H1 (cell line): Measurements from ENCODE around the gene WDR54. TPM values are rescaled to one million over a fixed set of nuclear protein-coding genes. Genes with fewer than 3 reads are reported as not detected.

Experiments
- CTCF ChIA-PET: fragments of 300-600 bp; sonication (Branson Sonifier 250); formaldehyde crosslinking; loops from one replicate; lab custom pipeline; 2021; ENCODE audit not compliant: partially characterized antibody; lab: Charles Lee
- POLR2A ChIA-PET: fragments of 300-600 bp; sonication (Branson Sonifier 250); formaldehyde crosslinking; loops from one replicate; lab custom pipeline; 2021; ENCODE audit warnings: inconsistent platforms; ENCODE audit not compliant: partially characterized antibody; lab: Charles Lee
- DNase-seq, 2 experiments: peaks; one replicate each; pipeline versions ENCODE4 v3.0.0 to v3.0.0-alpha.2; 2010 to 2022; ENCODE audit warnings: low spot score in 2 of 2, low read depth in 1 of 2, mixed read lengths in 1 of 2
- FAIRE-seq: peaks from 2 replicates; lab custom pipeline; 2011; peaks lifted over from hg19 to GRCh38; lab: Jason Lieb, UNC
- H2AFZ ChIP-seq: 2 replicates; pipeline ENCODE4 v1.8.1; 2012; ENCODE audit warnings: low read length, inconsistent platforms
- H2AK5ac ChIP-seq: 2 replicates; pipeline ENCODE4 v1.6.1; 2013; ENCODE audit warnings: low read depth, low read length
- H2BK120ac ChIP-seq: replicated peaks from 2 replicates; pipeline ENCODE3; 2013; ENCODE audit warnings: low read depth, low read length, inconsistent platforms
- H2BK12ac ChIP-seq: 2 replicates; pipeline ENCODE4 v1.6.1; 2013; ENCODE audit warnings: low read depth, low read length
- H2BK15ac ChIP-seq: 2 replicates; pipeline ENCODE4 v1.6.1; 2013; ENCODE audit warnings: low read length
- H2BK20ac ChIP-seq: 2 replicates; pipeline ENCODE4 v1.6.1; 2013; ENCODE audit warnings: low read length
- H2BK5ac ChIP-seq: 2 replicates; pipeline ENCODE4 v1.6.1; 2013; ENCODE audit warnings: low read depth, low read length
- H3K14ac ChIP-seq: 2 replicates; pipeline ENCODE4 v1.6.1; 2013; ENCODE audit warnings: inconsistent platforms; ENCODE audit not compliant: insufficient read length
- H3K18ac ChIP-seq: 2 replicates; pipeline ENCODE4 v1.6.1; 2013; ENCODE audit warnings: low read length; ENCODE audit errors: extremely low read depth
- H3K23ac ChIP-seq: 2 replicates; pipeline ENCODE4 v1.6.1; 2013; ENCODE audit warnings: inconsistent platforms; ENCODE audit not compliant: insufficient read length
- H3K23me2 ChIP-seq: 2 replicates; pipeline ENCODE4 v1.6.1; 2013; ENCODE audit warnings: low read depth, low read length
- H3K27ac ChIP-seq: 2 replicates; pipeline ENCODE4 v1.6.1; 2011; ENCODE audit warnings: low read depth, low read length, inconsistent platforms
- H3K27me3 ChIP-seq, 4 experiments: replicated peaks in 1 of 4; 1 replicate in 1 of 4; 2 replicates in 3 of 4; pipeline versions ENCODE4 v1.6.1 to v1.8.1; 2011 to 2013; ENCODE audit warnings: low read length in 3 of 4, mild to moderate bottlenecking in 3 of 4, inconsistent platforms in 2 of 4, mixed read lengths in 2 of 4, moderate library complexity in 1 of 4; ENCODE audit not compliant: control insufficient read depth in 3 of 4, insufficient read depth in 3 of 4; ENCODE audit errors: extremely low read depth in 1 of 4
- H3K36me3 ChIP-seq, 4 experiments: 2 replicates each; pipeline versions ENCODE4 v1.6.1 to v1.8.1; 2011 to 2013; ENCODE audit warnings: mild to moderate bottlenecking in 4 of 4, low read length in 3 of 4, moderate library complexity in 2 of 4, control low read depth in 1 of 4, inconsistent platforms in 1 of 4; ENCODE audit not compliant: insufficient read depth in 4 of 4, control insufficient read depth in 2 of 4
- H3K4ac ChIP-seq: replicated peaks from 2 replicates; pipeline ENCODE3; 2013; ENCODE audit warnings: low read length, low read depth, mixed read lengths, inconsistent platforms; ENCODE audit not compliant: insufficient read length
- H3K4me1 ChIP-seq, 4 experiments: replicated peaks in 1 of 4; 1 replicate in 1 of 4; 2 replicates in 3 of 4; pipeline versions ENCODE4 v1.6.1 to v1.8.1; 2011 to 2013; ENCODE audit warnings: low read length in 3 of 4, inconsistent platforms in 2 of 4, mixed read lengths in 1 of 4; ENCODE audit not compliant: insufficient read depth in 4 of 4, control insufficient read depth in 3 of 4
- H3K4me2 ChIP-seq, 2 experiments: 2 replicates each; pipeline versions ENCODE4 v1.6.1 to v1.8.1; 2011 to 2013; ENCODE audit warnings: low read depth in 2 of 2, low read length in 2 of 2, control low read depth in 1 of 2, inconsistent platforms in 1 of 2, mild to moderate bottlenecking in 1 of 2; ENCODE audit not compliant: insufficient read depth in 1 of 2
- H3K4me3 ChIP-seq, 4 experiments: fragments of 200-600, 300-600 bp in 1 of 4; sonication (generic), shearing (Covaris generic), sonication (Bioruptor Twin) in 1 of 4; 2 replicates each; pipeline versions ENCODE4 v1.5.1 to v1.8.1; 2011 to 2016; ENCODE audit warnings: low read length in 4 of 4, low read depth in 3 of 4, control low read depth in 2 of 4, inconsistent platforms in 2 of 4, mild to moderate bottlenecking in 2 of 4, mixed read lengths in 1 of 4, moderate library complexity in 1 of 4; ENCODE audit not compliant: insufficient read depth in 2 of 4; ENCODE audit errors: extremely low read depth in 1 of 4
- H3K56ac ChIP-seq: replicated peaks from 2 replicates; pipeline ENCODE3; 2013; ENCODE audit warnings: low read depth, mild to moderate bottlenecking, mixed read lengths, low read length, inconsistent platforms; ENCODE audit not compliant: insufficient read length
- H3K79me1 ChIP-seq: 2 replicates; pipeline ENCODE4 v1.6.1; 2013; ENCODE audit warnings: low read depth, low read length, control low read depth
- H3K79me2 ChIP-seq, 2 experiments: 2 replicates each; pipeline versions ENCODE4 v1.6.1 to v1.8.1; 2012 to 2013; ENCODE audit warnings: low read length in 2 of 2, mild to moderate bottlenecking in 2 of 2, inconsistent platforms in 1 of 2; ENCODE audit not compliant: insufficient read depth in 2 of 2, control insufficient read depth in 1 of 2
- H3K9ac ChIP-seq, 4 experiments: replicated peaks in 1 of 4; 1 replicate in 1 of 4; 2 replicates in 3 of 4; pipeline versions ENCODE4 v1.6.1 to v1.8.1; 2011 to 2013; ENCODE audit warnings: low read depth in 3 of 4, low read length in 3 of 4, control low read depth in 2 of 4, mild to moderate bottlenecking in 2 of 4, moderate library complexity in 2 of 4, inconsistent platforms in 1 of 4; ENCODE audit errors: extremely low read depth in 1 of 4
- H3K9me3 ChIP-seq, 2 experiments: 2 replicates each; pipeline versions ENCODE4 v1.6.1 to v1.8.1; 2012 to 2013; ENCODE audit warnings: mild to moderate bottlenecking in 2 of 2, moderate library complexity in 2 of 2, control low read depth in 1 of 2, inconsistent platforms in 1 of 2, low read depth in 1 of 2, low read length in 1 of 2, mixed read lengths in 1 of 2; ENCODE audit not compliant: insufficient read depth in 2 of 2
- H4K20me1 ChIP-seq, 2 experiments: replicated peaks in 1 of 2; 2 replicates each; pipeline versions ENCODE3 to v1.8.1; 2011 to 2013; ENCODE audit warnings: inconsistent platforms in 2 of 2, low read length in 2 of 2, mild to moderate bottlenecking in 1 of 2; ENCODE audit not compliant: insufficient read depth in 2 of 2, control insufficient read depth in 1 of 2
- H4K5ac ChIP-seq: 2 replicates; pipeline ENCODE4 v1.6.1; 2013; ENCODE audit warnings: low read length, low read depth, mixed read lengths, inconsistent platforms; ENCODE audit not compliant: insufficient read length
- H4K8ac ChIP-seq: 2 replicates; pipeline ENCODE4 v1.8.0; 2013; ENCODE audit warnings: mild to moderate bottlenecking, moderate library complexity, low read length, inconsistent platforms; ENCODE audit not compliant: insufficient read depth; ENCODE audit errors: extremely low read depth
- H4K91ac ChIP-seq: replicated peaks from 2 replicates; pipeline ENCODE3; 2013; ENCODE audit warnings: low read length, mixed read lengths, inconsistent platforms; ENCODE audit not compliant: insufficient read length
- ATF2 ChIP-seq: IDR thresholded peaks from 2 replicates; pipeline ENCODE4 v1.6.1; 2012; ENCODE audit warnings: low read length, inconsistent platforms
- BACH1 ChIP-seq: IDR thresholded peaks from 2 replicates; pipeline ENCODE4 v1.6.1; 2012; ENCODE audit warnings: low read length, improper control_type of control experiment
- GABPA ChIP-seq: IDR thresholded peaks from 2 replicates; pipeline ENCODE4 v1.6.1; 2011; ENCODE audit warnings: mild to moderate bottlenecking, low read length, moderate library complexity, borderline replicate concordance; ENCODE audit not compliant: insufficient read depth
- KDM5A ChIP-seq: fragments of 200-600 bp; IDR thresholded peaks from 2 replicates; pipeline ENCODE4 v1.7.1; 2012; ENCODE audit warnings: mild to moderate bottlenecking, low read length, inconsistent platforms, mixed read lengths
- POLR2A ChIP-seq, 2 experiments: IDR thresholded peaks; 1 replicate in 1 of 2; 2 replicates in 1 of 2; pipeline ENCODE4 v1.6.1; 2011; ENCODE audit warnings: low read depth in 2 of 2, low read length in 2 of 2, mild to moderate bottlenecking in 2 of 2; ENCODE audit errors: control extremely low read depth in 1 of 2
- RNF2 ChIP-seq: fragments of 200-900, 300-1000 bp; sonication (generic); IDR thresholded peaks from 2 replicates; pipeline ENCODE4 v1.7.1; 2016; ENCODE audit warnings: borderline replicate concordance, low read depth, mild to moderate bottlenecking, antibody characterized with exemption, low read length; ENCODE audit not compliant: poor library complexity, severe bottlenecking; ENCODE audit errors: missing control alignments
- RXRA ChIP-seq: IDR thresholded peaks from 2 replicates; pipeline ENCODE4 v1.6.1; 2011; ENCODE audit warnings: low read depth, mild to moderate bottlenecking, low read length, moderate library complexity; ENCODE audit not compliant: insufficient read depth
- TBP ChIP-seq: IDR thresholded peaks from 2 replicates; pipeline ENCODE4 v1.6.1; 2011; ENCODE audit warnings: low read depth, low read length, improper control_type of control experiment
- WGBS, 2 experiments: shearing (Covaris generic) in 1 of 2; methylation state at CpG; one replicate each; pipeline versions ENCODE4 v1.1.6 to v1.1.7; 2013 to 2015; ENCODE audit warnings: low lambda C conversion rate in 2 of 2, mixed read lengths in 2 of 2, inconsistent platforms in 1 of 2, low coverage in 1 of 2, missing lambda C conversion rate in 1 of 2; ENCODE audit not compliant: insufficient replicate concordance in 2 of 2, insufficient coverage in 1 of 2, insufficient read length in 1 of 2; ENCODE audit errors: extremely low coverage in 1 of 2, missing lambda C conversion rate in 1 of 2; 5-methylcytosine and 5-hydroxymethylcytosine counted together
- polyA plus RNA-seq, 7 experiments: library from polyadenylated mRNA; depleted of rRNA in 3 of 7; stranded (reverse) in 5 of 7; unstranded in 2 of 7; fragments of >200 nt in 5 of 7; fragments of 200-250 nt in 2 of 7; gene quantifications; 1 replicate in 5 of 7; 2 replicates in 1 of 7; 4 replicates in 1 of 7; pipeline versions ENCODE4 v1.2.1 to v1.2.3, GENCODE V29; 2011 to 2013; ENCODE audit warnings: missing spikeins in 2 of 7, mixed read lengths in 2 of 7
- total RNA-seq: library from RNA; stranded (reverse); fragmentation: NEBNext Ultra II Directional; extraction: Animal tissue kit (Norgen Biotek cat#: 25700); gene quantifications from 2 replicates; pipeline ENCODE4 v1.2.1, GENCODE V29; 2021

Gene WDR54
- total and polyA plus RNA-seq, 2 of the 8 experiments (the other 6 are each of a cell fraction or from before 2014, with no cell fraction given) = 41.6 to 125 TPM

- Histone ChIP-seq H3K4me3 (no peak overlapping the region), H3K56ac (no peak overlapping the region)
- TF ChIP-seq TBP (no peak), GABPA (no peak), BACH1 (no peak), ATF2 (no peak), POLR2A (IDR thresholded peaks at IDR 0.05; ENCODE audit: control extremely low read depth in 1 of 2, low read depth in 2 of 2, low read length in 2 of 2) (no peak), RXRA (no peak), RNF2 (no peak), KDM5A (no peak)
These were observed 3.8 kb upstream of the WDR54 start for GRCh38 chr2:74417763-74418162.

More at GRCh38 chr2:74417763-74418162, 3.8 kb upstream of the WDR54 start:
- Histone ChIP-seq H3K36me3 (no peaks in the 10 kb centered on the region), H3K27me3 (0 out of 7 replicates have a peak, but pooled peaks cover 0 to 1% (median 0%) of the 10 kb centered on the region in 4 experiments), H3K9me3 (no peaks in the 10 kb centered on the region), H4K5ac (no peak overlapping the region), H4K91ac (no peak overlapping the region), H4K8ac (no peak overlapping the region), H2BK120ac (no peak overlapping the region), H3K4me1 (peaks cover 0 to 16% (median 3%) of the 10 kb centered on the region in 4 experiments; a peak in 4 of 7 replicates), H2BK5ac (no peak overlapping the region), H2BK12ac (no peak overlapping the region), H2BK20ac (no peak overlapping the region), H3K23ac (no peak overlapping the region), H3K79me2 (no peaks in the 10 kb centered on the region), H3K79me1 (no peaks in the 10 kb centered on the region), H3K27ac (no peak overlapping the region), H3K4me2 (no peak overlapping the region), H3K14ac (no peak overlapping the region), H2AFZ (no peak overlapping the region), H3K18ac (no peak overlapping the region), H4K20me1 (no peaks in the 10 kb centered on the region), H3K4ac (no peak overlapping the region), H3K23me2 (peaks cover 10% of the 10 kb centered on the region), H3K9ac (no peak overlapping the region), H2AK5ac (no peak overlapping the region), H2BK15ac (no peak overlapping the region)
- ChIA-PET POLR2A (interaction anchor here (0.6 to 1.0 kb wide), 2 partner anchors 30 to 141 kb away, joined by 3 read pairs; no protein-coding TSS in a partner anchor), CTCF (interaction anchor here (1.0 to 1.2 kb wide), 2 partner anchors 16 to 48 kb away, joined by 3 read pairs; partner anchors contain the start of gene MOGS)
- 100% methylated on average over 2 of the region's 6 CpGs; no CpG with 5 or more reads in 1 of the 2 experiments for WGBS, 2 experiments
- DNase-seq = no peak
- no peak for FAIRE-seq
